Measurements from ENCODE around the gene CBX6.
"Not testable (repeated sequence)": the region's sequence is repeated elsewhere in the genome, so short reads cannot be mapped to it uniquely, and the experiment has no call there.

CBX6 gene

DNA sequence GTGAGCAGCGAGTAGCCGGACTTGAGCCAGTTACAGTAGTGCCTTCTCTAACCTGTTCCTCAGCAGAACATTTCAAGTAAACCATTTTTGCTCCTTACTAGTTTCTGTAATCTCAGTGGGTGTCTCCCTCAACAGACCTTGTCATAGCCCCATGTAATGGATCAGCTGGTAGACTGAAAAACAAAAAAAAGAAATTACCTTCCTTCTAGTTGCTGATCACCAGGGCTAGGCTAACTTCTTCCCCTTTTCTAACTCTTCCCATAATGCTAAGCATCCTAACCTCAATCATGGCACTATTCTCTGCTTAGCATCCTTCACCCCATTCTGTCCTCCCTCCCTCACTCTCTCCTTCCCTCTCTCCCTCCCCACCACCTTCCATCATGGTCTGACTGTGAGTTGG is 35.8 kb upstream of the CBX6 start:
- H3K9ac ChIP-seq = no peak overlapping the region
- H3K79me2 ChIP-seq = no peaks in the 10 kb centered on the region
- H3K27ac ChIP-seq = no peak overlapping the region
- no peaks in the 10 kb centered on the region for H3K9me3 ChIP-seq (ENCODE audit: control insufficient read depth, low read length)
- H3K27me3 ChIP-seq (ENCODE audit: control insufficient read depth, insufficient read depth, low read length) = no peaks in the 10 kb centered on the region
- TF ChIP-seq, protein P1, sequence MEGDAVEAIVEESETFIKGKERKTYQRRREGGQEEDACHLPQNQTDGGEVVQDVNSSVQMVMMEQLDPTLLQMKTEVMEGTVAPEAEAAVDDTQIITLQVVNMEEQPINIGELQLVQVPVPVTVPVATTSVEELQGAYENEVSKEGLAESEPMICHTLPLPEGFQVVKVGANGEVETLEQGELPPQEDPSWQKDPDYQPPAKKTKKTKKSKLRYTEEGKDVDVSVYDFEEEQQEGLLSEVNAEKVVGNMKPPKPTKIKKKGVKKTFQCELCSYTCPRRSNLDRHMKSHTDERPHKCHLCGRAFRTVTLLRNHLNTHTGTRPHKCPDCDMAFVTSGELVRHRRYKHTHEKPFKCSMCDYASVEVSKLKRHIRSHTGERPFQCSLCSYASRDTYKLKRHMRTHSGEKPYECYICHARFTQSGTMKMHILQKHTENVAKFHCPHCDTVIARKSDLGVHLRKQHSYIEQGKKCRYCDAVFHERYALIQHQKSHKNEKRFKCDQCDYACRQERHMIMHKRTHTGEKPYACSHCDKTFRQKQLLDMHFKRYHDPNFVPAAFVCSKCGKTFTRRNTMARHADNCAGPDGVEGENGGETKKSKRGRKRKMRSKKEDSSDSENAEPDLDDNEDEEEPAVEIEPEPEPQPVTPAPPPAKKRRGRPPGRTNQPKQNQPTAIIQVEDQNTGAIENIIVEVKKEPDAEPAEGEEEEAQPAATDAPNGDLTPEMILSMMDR (IDR thresholded peaks at IDR 0.05) = no peak
- no peaks in the 10 kb centered on the region for H3K36me3 ChIP-seq (ENCODE audit: control insufficient read depth, insufficient read depth, low read length)
- H3K4me2 ChIP-seq (ENCODE audit: low read length) = no peak overlapping the region
- no peak overlapping the region for H2AFZ ChIP-seq
- no peak overlapping the region for H3K4me3 ChIP-seq (ENCODE audit: low read depth, low read length)
- H3K4me1 ChIP-seq = no peaks in the 10 kb centered on the region

DNA sequence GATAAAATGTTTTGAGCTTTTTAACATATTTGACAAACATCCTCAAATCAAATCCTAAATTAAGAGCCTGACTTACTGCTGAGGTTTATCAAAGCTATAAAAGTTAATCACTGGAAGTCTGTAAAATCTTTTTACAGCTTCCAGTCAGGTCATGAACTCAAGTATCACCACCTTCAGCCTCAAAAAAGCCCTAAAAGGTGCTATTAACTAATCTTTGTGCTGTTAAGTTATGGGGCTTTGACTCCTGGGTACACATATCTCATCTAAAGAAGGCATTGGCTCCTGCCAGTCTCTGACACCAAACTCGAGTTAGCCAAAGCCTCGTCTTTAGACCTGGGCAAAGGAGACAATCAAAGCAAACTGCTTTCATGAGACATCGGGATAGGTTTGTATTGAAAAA is 34.0 kb upstream of the CBX6 start:
- Histone ChIP-seq H2AFZ (no peak overlapping the region), H3K27ac (no peak overlapping the region), H3K4me3 (ENCODE audit: low read depth, low read length) (no peak overlapping the region), H3K9me3 (ENCODE audit: control insufficient read depth, low read length) (no peaks in the 10 kb centered on the region), H3K27me3 (ENCODE audit: control insufficient read depth, insufficient read depth, low read length) (no peaks in the 10 kb centered on the region), H3K36me3 (ENCODE audit: control insufficient read depth, insufficient read depth, low read length) (no peaks in the 10 kb centered on the region), H3K9ac (no peak overlapping the region), H3K4me1 (no peaks in the 10 kb centered on the region), H3K79me2 (no peaks in the 10 kb centered on the region), H3K4me2 (ENCODE audit: low read length) (no peak overlapping the region)
- TF ChIP-seq, protein P1 (IDR thresholded peaks at IDR 0.05) = no peak

DNA sequence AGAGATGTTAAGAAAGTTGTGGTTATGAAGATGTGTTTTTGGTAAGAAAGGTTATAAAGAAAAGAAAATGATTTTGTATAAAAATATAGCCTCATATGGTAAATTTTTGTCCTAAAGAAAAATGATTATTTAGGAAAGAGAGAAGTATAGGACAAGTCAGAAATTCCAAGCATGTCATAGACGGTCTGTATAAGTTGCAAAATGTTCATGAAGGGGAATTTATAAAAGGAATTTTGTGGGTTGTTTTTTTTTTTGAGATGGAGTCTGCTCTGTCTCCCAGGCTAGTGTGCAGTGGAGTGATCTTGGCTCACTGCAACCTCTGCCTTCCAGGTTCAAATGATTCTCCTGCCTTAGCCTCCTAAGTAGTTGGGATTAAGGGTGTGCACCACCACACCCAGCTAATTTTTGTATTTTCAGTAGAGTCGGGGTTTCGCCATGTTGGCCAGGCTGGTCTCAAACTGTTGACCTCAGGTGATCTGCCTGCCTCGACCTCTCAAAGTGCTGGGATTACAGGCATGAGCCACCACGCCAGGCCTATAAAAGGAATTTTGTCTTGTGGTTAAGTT is 32.1 kb upstream of the CBX6 start:
- not testable (repeated sequence) for H3K79me2 ChIP-seq; H3K4me2 ChIP-seq (ENCODE audit: low read length); H3K9ac ChIP-seq; H3K9me3 ChIP-seq (ENCODE audit: control insufficient read depth, low read length); H3K4me1 ChIP-seq; H3K27ac ChIP-seq; H3K4me3 ChIP-seq (ENCODE audit: low read depth, low read length); H3K36me3 ChIP-seq (ENCODE audit: control insufficient read depth, insufficient read depth, low read length); H2AFZ ChIP-seq; H3K27me3 ChIP-seq (ENCODE audit: control insufficient read depth, insufficient read depth, low read length)

DNA sequence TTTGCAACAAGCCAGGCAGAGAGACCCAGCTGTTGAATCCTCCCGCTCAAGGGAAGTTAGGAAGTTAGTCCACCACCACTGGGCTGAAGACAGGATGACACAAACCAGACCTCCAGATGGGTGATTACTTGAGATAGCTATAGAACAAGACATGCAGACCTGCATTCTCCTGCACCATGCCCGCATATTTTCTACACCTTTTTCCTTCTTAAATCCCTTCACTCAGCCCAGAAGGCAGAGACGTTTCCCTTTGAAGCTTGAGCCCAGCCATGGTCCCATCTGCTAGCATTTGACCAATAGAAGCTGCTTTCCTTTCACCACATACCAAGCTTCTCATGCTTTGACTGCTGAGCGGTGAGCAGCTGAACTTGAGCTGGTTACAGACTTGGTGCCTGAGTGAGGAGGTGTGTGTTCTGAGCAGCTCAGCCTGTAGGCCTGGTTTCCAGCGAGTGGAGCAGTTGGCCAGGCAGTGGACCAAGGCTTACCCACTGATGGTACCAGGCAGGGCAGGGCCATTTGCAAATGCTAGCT is 29.2 kb upstream of the CBX6 start:
- Histone ChIP-seq H3K4me3 (ENCODE audit: low read depth, low read length) (no peak overlapping the region), H3K36me3 (ENCODE audit: control insufficient read depth, insufficient read depth, low read length) (no peaks in the 10 kb centered on the region), H3K79me2 (no peaks in the 10 kb centered on the region), H3K4me2 (ENCODE audit: low read length) (no peak overlapping the region), H3K9ac (no peak overlapping the region), H2AFZ (no peak overlapping the region), H3K27me3 (ENCODE audit: control insufficient read depth, insufficient read depth, low read length) (no peaks in the 10 kb centered on the region), H3K9me3 (ENCODE audit: control insufficient read depth, low read length) (no peaks in the 10 kb centered on the region), H3K27ac (no peak overlapping the region), H3K4me1 (no peaks in the 10 kb centered on the region)
- TF ChIP-seq, protein P1 (IDR thresholded peaks at IDR 0.05) = no peak

DNA sequence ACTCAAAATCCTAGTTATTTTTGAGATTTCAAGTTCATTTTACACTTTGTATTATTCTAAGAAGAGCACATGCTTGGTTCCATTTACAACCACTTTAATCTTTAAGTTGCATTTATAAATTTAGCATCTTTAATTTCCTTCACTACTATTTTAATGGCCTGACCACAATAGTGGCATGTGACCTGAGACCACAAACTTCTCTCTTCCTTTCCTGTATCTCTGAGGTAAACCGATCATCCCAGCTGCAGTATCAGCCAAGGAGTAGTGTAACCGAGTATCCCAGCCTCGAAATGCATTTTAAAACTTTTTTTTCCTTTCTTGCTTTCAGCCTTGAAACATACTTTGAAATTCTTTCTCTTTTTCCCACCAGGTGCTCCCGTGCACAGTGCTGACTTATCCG is 28.7 kb upstream of the CBX6 start:
- Histone ChIP-seq H3K27ac (no peak overlapping the region), H2AFZ (no peak overlapping the region), H3K4me2 (ENCODE audit: low read length) (no peak overlapping the region), H3K9ac (no peak overlapping the region), H3K36me3 (ENCODE audit: control insufficient read depth, insufficient read depth, low read length) (no peaks in the 10 kb centered on the region), H3K27me3 (ENCODE audit: control insufficient read depth, insufficient read depth, low read length) (no peaks in the 10 kb centered on the region), H3K9me3 (ENCODE audit: control insufficient read depth, low read length) (no peaks in the 10 kb centered on the region), H3K79me2 (no peaks in the 10 kb centered on the region), H3K4me1 (no peaks in the 10 kb centered on the region), H3K4me3 (ENCODE audit: low read depth, low read length) (no peak overlapping the region)
- TF ChIP-seq, protein P1 (IDR thresholded peaks at IDR 0.05) = no peak

Measured in parathyroid adenoma (tissue), 2 donors.